Testis (tissue), 2 donors: ENCODE measurements around the gene FOXB1.

Experiments
- POLR2A ChIP-seq: fragments of 450-650 bp; IDR thresholded peaks from one replicate; pipeline ENCODE4 v1.6.1; 2017; ENCODE audit warnings: antibody characterized with exemption, mild to moderate bottlenecking, moderate library complexity
- TF ChIP-seq, protein P1 (sequence below), 3 experiments: fragments of 450-650 bp in 2 of 3; fragments of 200-600 bp in 1 of 3; sonication (generic) in 1 of 3; IDR thresholded peaks; one replicate each; pipeline ENCODE4 v1.5.1; 2016 to 2019; ENCODE audit warnings: antibody characterized with exemption in 3 of 3, mild to moderate bottlenecking in 2 of 3, moderate library complexity in 1 of 3

GRCh38 chr15:60000113-60000823 is 3.8 kb upstream of the FOXB1 start:
- TF ChIP-seq, protein P1, sequence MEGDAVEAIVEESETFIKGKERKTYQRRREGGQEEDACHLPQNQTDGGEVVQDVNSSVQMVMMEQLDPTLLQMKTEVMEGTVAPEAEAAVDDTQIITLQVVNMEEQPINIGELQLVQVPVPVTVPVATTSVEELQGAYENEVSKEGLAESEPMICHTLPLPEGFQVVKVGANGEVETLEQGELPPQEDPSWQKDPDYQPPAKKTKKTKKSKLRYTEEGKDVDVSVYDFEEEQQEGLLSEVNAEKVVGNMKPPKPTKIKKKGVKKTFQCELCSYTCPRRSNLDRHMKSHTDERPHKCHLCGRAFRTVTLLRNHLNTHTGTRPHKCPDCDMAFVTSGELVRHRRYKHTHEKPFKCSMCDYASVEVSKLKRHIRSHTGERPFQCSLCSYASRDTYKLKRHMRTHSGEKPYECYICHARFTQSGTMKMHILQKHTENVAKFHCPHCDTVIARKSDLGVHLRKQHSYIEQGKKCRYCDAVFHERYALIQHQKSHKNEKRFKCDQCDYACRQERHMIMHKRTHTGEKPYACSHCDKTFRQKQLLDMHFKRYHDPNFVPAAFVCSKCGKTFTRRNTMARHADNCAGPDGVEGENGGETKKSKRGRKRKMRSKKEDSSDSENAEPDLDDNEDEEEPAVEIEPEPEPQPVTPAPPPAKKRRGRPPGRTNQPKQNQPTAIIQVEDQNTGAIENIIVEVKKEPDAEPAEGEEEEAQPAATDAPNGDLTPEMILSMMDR (IDR thresholded peaks at IDR 0.05): no peak
- no peak for TF ChIP-seq POLR2A
